Measurements from ENCODE around the gene PER2. TPM values are rescaled to one million over a fixed set of nuclear protein-coding genes. Genes with fewer than 3 reads are reported as not detected.

The PER2 gene
- total and polyA plus RNA-seq, 2 of the 4 experiments (the other 2 are of a cell fraction), result 1.7 to 3.2 TPM

DNA sequence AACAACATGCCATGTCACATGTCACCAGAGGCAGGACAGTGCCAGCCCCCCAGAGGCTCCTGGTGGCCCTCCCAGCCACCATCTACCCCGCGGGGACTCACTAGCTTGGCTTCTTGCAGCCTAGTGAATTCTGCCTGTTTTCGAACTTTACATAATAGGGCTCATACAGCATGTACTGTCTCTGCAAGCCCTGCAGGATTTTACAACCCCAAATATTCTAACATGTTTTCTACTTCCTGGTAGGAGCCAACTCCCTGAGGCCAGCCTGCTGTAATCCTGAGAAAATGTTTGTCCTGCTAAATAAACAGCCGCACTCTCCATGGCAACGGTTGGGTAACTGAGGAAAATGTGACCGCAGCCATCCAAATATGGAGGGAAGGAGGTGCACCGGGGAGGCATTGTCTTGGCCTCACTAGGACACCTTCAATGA is 2.7 kb downstream of the PER2 start:
- Histone ChIP-seq H3K18ac (ENCODE audit: low read depth, low read length) (peak overlapping the region; percentile 2; the same call in 1 of the 2 replicates), H2BK15ac (ENCODE audit: low read depth, low read length) (peak overlapping the region; percentile 16; the same call in 1 of the 3 replicates), H4K8ac (ENCODE audit: low read depth in 2 of 2, low read length in 2 of 2) (peak overlapping the region in 1 of 2 experiments; percentile 78; a peak in 2 of 4 replicates), H3K36me3 (ENCODE audit: control insufficient read depth, insufficient read depth, low read length) (no peaks in the 10 kb centered on the region), H2BK120ac (ENCODE audit: low read depth, low read length) (peak overlapping the region; percentile 77), H2AK5ac (ENCODE audit: low read depth, low read length) (peak overlapping the region; percentile 32; the same call in 1 of the 2 replicates), H3K9ac (ENCODE audit: low read depth, low read length) (no peak overlapping the region), H3K14ac (replicated peaks; ENCODE audit: low read depth, low read length) (peak overlapping the region; percentile 73), H3K79me1 (ENCODE audit: low read depth in 1 of 2, low read length in 2 of 2) (peaks cover 20 to 58% of the 10 kb centered on the region in 2 experiments), H3K9me1 (ENCODE audit: insufficient read depth, low read length) (peaks cover 14% of the 10 kb centered on the region), H3K4ac (ENCODE audit: low read depth, low read length) (peak overlapping the region; percentile 87), H3K23ac (ENCODE audit: low read depth, low read length) (no peak overlapping the region), H2AK9ac (replicated peaks; ENCODE audit: low read depth, low read length, poor library complexity) (no peak overlapping the region), H4K91ac (ENCODE audit: insufficient read depth, low read depth, low read length) (peak overlapping the region; percentile 59), H4K20me1 (ENCODE audit: insufficient read depth, low read length) (no peaks in the 10 kb centered on the region; the same call in 1 of the 2 replicates), H4K5ac (ENCODE audit: low read depth, low read length) (no peak overlapping the region), H2BK20ac (ENCODE audit: low read depth, low read length) (peak overlapping the region; percentile 31; the same call in 1 of the 2 replicates), H3K4me1 (ENCODE audit: control insufficient read depth, insufficient read depth, low read length) (peaks cover 23% of the 10 kb centered on the region), H2AFZ (replicated peaks; ENCODE audit: low read length, poor library complexity) (peak overlapping the region; percentile 2), H2BK5ac (ENCODE audit: low read depth, low read length, poor library complexity, severe bottlenecking) (peak overlapping the region; percentile 3), H3K9me3 (ENCODE audit: control insufficient read depth, insufficient read depth, low read length) (no peaks in the 10 kb centered on the region), H3K4me2 (ENCODE audit: low read depth, low read length) (peak overlapping the region; percentile 20; the same call in 1 of the 2 replicates), H3K56ac (ENCODE audit: extremely low read depth, insufficient read depth, low read length) (no peak overlapping the region), H3K27ac (ENCODE audit: insufficient read depth, low read length) (peak overlapping the region; percentile 31; the same call in 1 of the 2 replicates), H3K27me3 (ENCODE audit: control insufficient read depth, insufficient read depth, low read length) (no peaks in the 10 kb centered on the region), H3K4me3 (ENCODE audit: insufficient read depth, low read depth, low read length) (no peak overlapping the region)
- ATAC-seq (ENCODE audit: low read depth) (peak; percentile 33), DNase-seq (peak; percentile 94)
- intact Hi-C loops (cut with micrococcal nuclease), result loop anchor here (5.0 to 10.0 kb wide), 2 partner anchors 147 to 611 kb away; no protein-coding TSS in a partner anchor
- dilution Hi-C loops (cut with HindIII; ENCODE audit: low sequenced_read_pairs, unreplicated experiment), result no loop called here
- BruUV-seq (replicated peaks), result no TSS peak
- peak; percentile 92 for TF ChIP-seq CEBPB (IDR thresholded peaks at IDR 0.05; ENCODE audit: low read depth, low read length)
- TF ChIP-seq, protein P1, sequence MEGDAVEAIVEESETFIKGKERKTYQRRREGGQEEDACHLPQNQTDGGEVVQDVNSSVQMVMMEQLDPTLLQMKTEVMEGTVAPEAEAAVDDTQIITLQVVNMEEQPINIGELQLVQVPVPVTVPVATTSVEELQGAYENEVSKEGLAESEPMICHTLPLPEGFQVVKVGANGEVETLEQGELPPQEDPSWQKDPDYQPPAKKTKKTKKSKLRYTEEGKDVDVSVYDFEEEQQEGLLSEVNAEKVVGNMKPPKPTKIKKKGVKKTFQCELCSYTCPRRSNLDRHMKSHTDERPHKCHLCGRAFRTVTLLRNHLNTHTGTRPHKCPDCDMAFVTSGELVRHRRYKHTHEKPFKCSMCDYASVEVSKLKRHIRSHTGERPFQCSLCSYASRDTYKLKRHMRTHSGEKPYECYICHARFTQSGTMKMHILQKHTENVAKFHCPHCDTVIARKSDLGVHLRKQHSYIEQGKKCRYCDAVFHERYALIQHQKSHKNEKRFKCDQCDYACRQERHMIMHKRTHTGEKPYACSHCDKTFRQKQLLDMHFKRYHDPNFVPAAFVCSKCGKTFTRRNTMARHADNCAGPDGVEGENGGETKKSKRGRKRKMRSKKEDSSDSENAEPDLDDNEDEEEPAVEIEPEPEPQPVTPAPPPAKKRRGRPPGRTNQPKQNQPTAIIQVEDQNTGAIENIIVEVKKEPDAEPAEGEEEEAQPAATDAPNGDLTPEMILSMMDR (conservative IDR thresholded peaks at IDR 0.05; ENCODE audit: low read depth, low read length), result no peak
- in situ Hi-C loops (cut with MboI; ENCODE audit: low sequenced_read_pairs), result no loop called here
- CTCF ChIA-PET, result interaction anchor here (0.6 kb wide), 1 partner anchor 20 kb away, joined by 6 read pairs; no protein-coding TSS in a partner anchor
- WGBS, 2 experiments (ENCODE audit: extremely low coverage in 2 of 2, insufficient read length in 1 of 2), result 54% methylated on average over 3 of the region's 7 CpGs; no CpG with 5 or more reads in 1 of the 2 experiments
- POLR2A ChIA-PET (ENCODE audit: unreplicated experiment), result no interaction called here

Data from IMR-90 (cell line).